Hematopoietic multipotent progenitor cell treated with erythropoietin and hydrocortisone succinate and interleukin-3 and kit ligand, for 4 days (in vitro differentiated cells): ENCODE measurements around the gene ZNF808.
"Not testable (repeated sequence)": the region's sequence is repeated elsewhere in the genome, so short reads cannot be mapped to it uniquely, and the experiment has no call there.

ENCODE experiments used
- DNase-seq: peaks from one replicate; pipeline ENCODE4 v3.0.0-alpha.2; 2015

Gene ZNF808

DNA sequence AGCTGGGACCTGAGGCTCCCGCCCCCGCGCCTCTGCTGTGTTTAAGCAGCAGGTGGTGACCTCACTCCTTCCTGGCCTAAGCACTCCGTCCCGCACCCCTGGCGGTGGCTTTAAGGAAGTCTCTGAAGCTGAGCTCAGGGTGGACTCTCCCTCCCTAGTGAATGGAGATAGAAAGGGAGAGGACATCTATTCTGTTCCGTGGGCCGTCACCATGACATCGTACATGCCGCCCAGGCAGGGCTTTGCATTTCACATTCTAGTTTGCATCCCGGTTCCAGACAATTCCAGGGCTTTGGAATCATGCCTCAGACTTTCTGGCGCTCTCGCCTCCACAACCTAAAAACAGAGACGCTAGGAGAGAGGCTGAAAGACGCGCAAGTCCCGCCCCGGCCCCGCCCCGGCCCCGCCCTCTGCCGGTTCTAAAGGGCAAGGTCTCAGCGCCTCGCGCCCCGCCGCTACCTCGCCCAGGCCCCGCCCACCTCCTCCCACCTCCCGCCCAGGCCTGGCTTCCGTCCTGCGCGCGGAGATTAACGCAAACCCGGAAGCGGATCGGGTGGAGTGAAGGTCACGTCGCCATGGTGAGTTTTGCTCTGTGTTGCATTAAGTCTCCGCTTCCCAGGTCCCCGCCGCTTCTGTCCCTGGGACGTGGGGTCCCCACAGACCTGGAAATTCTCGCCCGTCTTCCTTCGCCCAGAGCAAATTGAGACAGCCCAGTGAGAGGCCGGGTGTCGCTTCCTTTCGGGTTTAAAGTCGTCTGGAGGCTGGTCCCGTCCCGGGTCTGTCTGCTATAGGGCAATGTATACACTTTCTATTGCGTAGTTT is at the start of gene ZNF808:
Gene ZNF808, plus strand, starts transcription at position 535 of the 822 bp plus-strand sequence. CDS start 15,617 bp downstream, outside the sequence.
- DNase-seq, result peak; percentile 97

DNA sequence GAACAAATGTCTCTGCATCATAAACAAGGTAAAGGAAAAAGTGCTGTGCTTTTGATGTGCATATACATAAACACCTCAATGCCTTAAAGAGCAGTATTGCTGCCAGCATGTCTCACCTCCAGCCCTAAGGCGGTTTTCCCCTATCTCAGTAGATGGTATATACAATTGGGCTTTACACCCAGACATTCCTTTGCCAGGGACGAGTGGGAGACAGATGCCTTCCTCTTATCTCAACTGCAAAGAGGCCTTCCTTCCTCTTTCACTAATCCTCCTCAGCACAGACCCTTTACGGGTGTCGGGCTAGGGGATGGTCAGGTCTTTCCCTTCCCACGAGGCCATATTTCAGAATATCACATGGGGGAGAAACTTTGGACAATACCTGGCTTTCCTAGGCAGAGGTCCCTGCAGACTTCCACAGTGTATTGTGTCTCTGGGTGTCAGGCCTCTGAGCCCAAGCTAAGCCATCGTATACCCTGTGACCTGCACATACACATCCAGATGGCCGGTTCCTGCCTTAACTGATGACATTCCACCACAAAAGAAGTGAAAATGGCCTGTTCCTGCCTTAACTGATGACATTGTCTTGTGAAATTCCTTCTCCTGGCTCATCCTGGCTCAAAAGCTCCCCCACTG is 43.2 kb upstream of the ZNF808 start:
- not testable (repeated sequence) for DNase-seq

DNA sequence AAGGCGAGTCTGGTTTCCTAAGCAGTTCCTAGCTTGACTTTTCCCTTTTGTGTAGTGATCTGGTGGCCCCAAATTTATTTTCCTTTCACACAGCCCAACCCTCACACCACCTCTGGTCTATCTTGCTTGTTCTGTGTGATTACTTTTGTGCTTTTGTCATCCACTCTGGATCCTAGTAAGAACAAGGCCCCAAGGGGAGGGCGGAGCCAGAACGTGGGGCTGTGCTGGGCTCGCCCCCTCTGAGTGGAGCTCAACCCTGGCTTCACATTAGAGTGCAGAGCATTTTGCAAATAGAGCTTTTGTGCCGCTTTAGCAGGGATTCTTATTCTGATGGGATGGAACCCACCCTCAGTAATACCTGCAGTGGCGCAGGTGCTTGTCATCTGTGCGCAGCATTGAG is 42.4 kb upstream of the ZNF808 start:
- DNase-seq, result not testable (repeated sequence)

DNA sequence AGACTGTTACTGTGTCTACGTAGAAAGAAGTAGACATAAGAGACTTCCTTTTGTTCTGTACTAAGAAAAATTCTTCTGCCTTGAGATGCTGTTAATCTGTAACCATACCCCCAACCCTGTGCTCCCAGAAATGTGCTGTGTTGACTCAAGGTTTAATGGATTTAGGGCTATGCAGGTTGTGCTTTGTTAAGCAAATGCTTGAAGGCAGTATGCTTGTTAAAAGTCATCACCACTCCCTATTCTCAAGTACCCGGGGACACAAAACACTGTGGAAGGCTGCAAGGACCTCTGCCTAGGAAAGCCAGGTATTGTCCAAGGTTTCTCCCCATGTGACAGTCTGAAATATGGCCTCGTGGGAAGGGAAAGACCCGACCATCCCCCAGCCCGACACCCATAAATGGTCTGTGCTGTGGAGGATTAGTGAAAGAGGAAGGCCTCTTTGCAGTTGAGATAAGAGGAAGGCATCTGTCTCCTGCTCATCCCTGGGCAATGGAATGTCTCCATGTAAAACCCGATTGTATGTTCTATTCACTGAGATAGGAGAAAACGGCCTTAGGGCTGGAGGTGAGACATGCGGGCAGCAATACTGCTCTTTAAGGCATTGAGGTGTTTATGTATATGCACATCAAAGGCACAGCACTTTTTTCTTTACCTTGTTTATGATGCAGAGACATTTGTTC is 41.8 kb upstream of the ZNF808 start:
- not testable (repeated sequence) for DNase-seq

DNA sequence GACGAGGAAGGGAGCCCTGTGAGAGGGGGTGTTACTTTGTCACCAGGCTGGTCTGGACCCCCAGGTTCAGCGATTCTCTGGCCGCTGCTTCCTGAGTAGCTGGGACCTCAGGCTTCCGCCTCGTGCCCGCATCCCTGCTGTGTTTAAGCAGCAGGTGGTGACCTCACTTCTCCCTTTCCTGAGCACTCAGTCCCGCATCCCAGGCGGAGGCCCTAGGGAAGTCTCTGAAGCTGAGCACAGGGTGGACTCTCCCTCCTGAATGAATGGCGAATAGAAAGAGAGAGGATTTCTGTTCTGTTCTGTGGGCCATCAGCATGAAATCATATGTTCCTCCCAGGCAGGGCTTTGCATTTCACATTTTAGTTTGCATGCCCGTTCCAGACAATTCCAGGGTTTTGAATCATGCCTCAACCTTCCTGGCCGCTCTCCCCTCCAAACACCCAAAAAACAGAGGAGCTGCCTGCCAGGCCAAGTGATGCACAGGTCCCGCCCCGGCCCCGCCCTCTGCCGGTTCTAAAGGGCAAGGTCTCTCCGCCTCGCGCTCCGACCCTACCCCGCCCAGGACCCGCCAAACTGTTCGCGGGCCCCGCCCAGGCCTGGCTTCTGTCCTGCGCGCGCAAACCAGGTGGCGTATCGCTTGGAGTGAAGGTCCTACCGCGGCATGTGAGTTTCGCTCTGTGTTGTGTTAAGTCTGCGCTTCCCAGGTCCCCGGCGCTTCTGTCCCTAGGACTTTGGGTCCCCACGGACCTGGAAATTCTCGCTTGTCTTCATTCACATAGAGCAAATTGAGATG is 35.1 kb upstream of the ZNF808 start:
- no peak for DNase-seq

DNA sequence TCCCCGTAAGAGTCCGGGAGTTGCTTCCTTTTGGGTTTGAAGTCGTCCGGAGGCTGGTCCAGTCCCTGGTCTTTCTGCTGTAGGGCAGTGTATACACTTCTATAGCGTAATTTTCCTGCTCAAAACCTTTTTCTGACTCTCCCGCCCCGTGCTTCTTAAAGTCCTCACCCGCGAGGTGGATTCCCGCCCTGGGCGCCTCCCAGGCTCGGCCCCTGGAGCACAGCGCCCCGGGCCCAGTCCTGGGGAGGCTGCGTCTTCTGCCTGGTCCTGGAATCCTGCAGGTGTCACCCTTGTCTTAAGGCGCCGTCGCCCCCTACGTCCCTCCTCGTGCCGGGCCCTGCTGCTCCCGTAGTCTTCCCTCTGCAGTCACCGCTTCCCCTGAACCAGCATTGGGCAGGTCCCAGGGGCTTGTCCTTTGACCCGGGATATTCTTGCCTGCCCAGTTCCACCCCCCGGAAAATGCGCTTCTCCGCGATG is 34.4 kb upstream of the ZNF808 start:
- no peak for DNase-seq

DNA sequence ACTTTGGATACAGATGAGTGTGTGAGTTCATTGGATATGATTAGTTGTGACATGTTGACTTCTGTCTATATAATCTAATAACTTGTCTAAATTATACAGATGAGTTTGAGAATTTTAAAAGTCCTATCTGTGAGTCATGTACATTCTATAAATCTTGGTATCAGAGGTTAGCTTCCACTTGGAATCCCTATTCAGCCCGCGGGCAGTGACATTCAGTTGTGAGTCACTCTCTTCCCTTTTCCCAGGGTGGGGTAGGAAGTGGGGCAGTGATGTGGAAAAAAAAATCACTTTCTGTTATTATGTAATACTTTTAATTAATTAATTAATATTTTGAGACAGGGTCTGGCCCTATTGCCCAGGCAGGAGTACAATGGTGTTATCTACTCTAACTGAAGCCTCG is 33.0 kb upstream of the ZNF808 start:
- no peak for DNase-seq

DNA sequence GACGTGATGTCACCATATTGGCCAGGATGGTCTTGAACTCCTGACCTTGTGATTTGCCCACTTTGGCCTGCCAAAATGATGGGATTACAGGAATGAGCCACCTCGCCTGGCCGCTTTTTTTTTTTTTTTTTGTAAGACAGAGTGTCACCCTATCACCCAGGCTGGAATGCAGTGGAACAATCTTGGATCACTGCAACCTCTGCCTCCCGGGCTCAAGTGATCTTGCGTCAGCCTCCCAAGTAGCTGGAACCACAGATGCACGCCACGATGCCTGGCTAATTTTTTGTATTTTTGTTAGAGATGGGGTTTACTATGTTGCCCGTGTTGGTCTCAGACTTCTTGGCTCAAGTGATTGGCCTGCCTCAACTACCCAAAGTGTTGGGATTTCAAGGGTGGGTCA is 28.9 kb upstream of the ZNF808 start:
- no peak for DNase-seq

DNA sequence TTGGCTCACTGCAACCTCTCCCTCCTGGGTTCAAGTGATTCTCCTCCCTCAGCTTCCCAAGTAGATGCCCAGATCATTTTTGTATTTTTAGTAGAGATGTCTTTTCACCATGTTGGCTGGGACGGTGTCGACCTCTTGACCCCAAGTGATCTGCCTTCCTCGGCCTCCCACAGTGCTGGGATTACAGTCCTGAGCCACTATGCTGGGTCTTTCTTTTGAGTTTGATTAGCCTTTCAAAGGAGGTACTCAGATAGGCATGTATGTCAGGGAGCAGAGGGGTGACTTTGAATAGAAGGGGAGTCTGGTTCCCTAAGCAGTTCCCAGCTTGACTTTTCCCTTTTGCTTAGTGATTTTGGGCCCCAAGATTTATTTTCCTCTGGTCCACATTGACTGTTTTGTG is 27.0 kb upstream of the ZNF808 start:
- not testable (repeated sequence) for DNase-seq

DNA sequence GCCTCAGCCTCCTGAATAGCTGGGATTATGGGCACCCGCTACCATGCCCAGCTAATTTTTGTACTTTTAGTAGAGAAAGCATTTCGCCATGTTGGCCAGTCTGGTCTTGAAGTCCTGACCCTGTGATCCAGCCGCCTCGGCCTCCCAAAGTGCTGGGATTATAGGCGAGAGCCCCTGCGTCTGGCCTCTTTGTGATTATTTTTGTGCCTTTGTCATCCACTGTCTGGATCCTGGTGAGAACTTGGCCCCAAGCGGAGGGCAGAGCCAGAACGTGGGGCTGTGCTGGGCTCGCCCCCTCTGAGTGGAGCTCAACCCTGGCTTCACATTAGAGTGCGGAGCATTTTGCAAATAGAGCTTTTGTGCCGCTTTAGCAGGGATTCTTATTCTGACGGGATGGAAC is 26.5 kb upstream of the ZNF808 start:
- DNase-seq, result not testable (repeated sequence)

DNA sequence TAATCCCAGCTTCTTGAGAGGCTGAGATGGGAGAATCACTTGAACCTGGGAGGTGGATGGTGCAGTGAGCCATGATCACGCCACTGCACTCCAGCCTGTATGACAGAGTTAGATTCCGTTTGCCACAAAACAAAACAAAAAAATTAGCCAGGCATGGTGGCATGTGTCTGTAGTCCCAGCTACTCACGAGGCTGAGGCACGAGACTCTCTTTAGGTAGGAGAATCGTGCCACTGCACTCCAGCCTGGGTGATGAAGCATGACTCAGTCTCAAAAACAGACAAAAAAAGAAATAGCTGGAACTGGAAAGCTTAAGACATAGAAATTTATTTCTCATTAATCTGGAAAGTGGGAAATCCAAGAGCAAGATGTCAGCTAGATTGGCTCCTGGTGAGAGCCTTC is 20.2 kb upstream of the ZNF808 start:
- DNase-seq, result no peak

DNA sequence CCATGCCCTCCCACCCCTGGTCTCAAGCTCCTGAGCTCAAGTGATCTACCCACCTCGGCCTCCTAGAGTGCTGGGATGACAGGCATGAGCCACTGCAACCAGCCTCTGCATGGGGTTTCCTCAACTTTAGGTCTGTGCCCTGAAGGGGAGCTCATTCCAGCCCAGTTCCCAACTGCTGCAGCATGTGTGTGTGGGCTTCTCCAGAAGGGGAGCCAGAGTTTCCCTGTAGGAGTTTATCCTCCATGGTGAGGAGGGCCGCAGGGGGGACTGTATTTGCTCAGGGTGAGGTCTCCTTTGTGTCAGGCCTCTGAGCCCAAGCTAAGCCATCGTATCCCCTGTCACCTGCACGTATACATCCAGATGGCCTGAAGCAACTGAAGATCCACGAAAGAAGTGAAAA is 11.3 kb upstream of the ZNF808 start:
- no peak for DNase-seq

DNA sequence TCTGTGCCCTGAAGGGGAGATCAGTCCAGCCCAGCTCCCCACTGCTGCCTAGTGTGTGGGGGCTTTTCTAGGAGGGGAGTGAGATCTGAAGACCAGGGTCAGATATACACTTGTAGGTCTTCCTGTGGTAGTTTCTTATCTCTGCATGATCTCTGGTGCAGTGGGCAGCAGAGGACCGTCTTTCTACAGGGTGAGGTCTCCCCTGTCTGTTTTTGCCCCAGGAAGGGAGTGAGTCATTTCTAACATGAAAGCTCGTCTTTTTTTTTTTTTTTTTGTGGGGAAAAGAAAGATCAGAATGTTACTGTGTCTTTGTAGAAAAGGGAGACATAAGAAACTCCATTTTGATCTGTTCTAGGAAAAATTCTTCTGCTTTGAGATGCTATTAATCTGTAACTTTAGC is 8.8 kb upstream of the ZNF808 start:
- no peak for DNase-seq

DNA sequence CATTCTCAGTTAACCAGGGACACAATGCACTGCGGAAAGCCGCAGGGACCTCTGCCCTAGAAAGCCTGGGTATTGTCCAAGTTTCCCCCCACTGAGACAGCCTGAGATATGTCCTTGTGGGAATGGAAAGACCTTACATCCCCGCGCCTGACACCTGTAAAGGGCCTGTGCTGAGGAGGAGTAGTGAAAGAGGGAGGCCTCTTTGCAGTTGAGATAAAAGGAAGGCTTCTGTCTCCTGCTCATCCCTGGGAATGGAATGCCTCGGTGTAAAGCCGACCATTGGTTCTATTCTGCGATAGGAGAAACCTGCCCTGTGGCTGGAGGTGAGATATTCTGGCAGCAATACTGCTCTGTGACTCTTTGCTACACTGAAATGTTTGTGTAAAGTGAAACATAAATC is 8.3 kb upstream of the ZNF808 start:
- DNase-seq, result not testable (repeated sequence)

DNA sequence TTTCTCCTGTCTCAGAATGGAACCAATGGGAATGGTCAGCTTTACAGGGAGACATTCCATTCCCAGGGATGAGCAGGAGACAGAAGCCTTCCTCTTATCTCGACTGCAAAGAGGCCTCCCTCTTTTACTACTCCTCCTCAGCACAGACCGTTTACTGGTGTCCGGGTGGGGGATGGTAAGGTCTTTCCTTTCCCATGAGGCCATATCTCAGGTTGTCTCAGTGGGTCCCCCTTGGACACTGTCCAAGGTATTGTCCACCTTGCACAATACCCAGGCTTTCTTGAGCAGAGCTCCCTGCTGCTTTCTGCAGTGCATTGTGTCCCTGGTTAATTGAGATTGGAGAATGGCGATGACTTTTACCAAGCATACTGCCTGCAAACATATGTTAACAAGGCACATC is 7.5 kb upstream of the ZNF808 start:
- no peak for DNase-seq

DNA sequence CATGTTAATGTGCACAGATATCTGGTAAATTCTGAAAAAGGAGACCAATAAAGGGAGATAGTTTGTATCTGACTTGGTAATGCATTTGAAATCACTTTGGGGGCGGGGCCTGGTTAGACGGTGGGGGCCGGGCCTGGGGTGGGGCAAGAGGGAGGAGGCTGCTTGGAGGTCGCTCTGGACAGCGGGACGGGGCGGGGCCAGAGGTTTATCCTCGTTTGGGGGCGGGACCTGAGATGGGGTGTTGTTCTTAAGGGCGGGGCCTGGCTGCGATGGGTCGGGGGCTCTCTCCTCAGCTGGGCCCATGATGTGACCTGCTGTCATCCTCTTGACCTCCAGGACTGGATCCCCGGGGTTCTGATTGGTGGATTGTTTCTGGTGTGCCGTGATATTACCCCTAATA is 4.9 kb upstream of the ZNF808 start:
- no peak for DNase-seq

DNA sequence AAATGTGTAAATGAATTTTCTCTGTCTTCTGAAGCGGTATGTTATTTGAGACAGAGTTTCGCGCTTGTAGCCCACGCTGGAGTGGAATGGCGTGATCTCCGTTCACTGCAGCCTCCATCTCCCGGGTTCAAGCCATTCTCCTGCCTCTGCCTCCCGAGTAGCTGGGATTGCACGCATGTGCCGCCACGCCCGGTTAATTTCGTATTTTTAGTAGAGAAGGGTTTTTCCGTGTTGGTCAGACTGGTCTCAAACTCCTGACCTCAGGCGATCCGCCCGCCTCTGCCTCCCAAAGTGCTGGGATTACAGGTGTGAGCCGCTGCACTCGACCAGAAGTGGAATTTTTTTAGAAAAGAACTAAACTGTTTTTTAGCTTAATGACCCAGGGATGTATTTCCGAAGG is 3.4 kb upstream of the ZNF808 start:
- DNase-seq, result no peak

DNA sequence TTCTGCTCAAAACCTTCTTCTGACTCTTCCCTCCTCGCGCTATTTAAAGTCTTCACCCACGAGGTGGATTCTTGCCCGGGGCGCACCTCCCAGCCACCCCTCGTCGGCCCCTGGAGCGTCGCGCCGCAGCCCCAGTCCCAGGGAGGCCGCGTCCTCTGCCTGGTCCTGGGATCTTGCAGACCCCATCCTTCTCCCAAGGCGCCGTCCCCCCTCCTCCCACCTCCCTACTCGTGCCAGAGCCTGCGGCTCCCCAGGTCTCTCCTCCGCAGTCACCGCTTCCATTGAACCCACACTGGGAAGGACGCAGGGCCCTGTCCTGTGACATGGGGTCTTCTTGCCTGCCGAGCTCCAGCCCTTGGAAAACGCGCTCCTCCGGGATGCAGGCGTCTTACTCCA is 486 bp downstream of the ZNF808 start:
- DNase-seq, result no peak

DNA sequence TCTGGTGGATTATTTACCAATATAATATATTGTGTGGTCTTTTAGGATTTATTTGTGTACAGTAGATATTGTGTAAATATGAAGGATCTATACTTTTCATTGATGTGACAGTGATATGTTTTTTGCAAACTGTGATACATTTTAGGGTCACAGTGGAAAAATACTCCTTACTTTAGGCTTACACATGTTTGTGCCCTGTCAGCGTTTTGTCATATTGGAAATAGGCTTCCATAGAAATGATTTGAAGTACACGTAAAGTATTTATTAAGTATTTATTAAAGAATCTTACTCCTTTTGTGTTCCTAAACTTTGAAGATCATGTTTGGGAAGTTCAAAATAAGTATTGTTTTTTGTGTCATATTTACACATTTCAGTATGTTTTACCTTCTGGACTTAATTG is 5.0 kb downstream of the ZNF808 start:
- DNase-seq, result no peak

DNA sequence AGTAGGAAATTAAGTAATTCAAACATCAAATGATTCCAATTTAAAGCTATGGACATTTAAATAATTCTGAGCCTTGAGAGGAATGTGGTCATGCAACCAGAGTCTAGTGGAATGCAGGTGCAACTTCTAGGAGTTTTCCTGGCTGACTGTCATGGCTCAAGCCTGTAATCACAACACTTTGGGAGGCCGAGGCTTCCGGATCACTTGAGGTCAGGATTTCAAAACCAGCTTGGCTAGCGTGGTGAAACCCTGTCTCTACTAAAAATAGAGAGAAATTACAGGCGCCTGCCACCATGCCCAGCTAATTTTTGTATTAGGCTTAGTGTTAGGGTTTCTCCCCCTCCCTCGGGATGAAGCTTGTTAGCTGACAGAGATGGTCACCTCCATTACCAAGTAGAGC is 6.4 kb downstream of the ZNF808 start:
- no peak for DNase-seq

DNA sequence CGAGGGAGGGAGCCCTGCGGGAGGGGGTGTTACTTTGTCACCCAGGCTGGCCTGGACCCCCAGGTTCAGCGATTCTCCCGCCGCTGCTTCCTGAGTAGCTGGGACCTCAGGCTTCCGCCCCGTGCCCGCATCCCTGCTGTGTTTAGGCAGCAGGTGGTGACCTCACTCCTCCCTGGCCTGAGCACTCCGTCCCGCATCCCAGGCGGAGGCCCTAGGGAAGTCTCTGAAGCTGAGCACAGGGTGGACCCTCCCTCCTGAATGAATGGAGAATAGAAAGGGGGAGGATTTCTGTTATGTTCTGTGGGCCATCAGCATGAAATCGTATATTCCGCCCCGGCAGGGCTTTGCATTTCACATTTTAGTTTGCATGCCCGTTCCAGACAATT is 7.9 kb downstream of the ZNF808 start:
- not testable (repeated sequence) for DNase-seq

DNA sequence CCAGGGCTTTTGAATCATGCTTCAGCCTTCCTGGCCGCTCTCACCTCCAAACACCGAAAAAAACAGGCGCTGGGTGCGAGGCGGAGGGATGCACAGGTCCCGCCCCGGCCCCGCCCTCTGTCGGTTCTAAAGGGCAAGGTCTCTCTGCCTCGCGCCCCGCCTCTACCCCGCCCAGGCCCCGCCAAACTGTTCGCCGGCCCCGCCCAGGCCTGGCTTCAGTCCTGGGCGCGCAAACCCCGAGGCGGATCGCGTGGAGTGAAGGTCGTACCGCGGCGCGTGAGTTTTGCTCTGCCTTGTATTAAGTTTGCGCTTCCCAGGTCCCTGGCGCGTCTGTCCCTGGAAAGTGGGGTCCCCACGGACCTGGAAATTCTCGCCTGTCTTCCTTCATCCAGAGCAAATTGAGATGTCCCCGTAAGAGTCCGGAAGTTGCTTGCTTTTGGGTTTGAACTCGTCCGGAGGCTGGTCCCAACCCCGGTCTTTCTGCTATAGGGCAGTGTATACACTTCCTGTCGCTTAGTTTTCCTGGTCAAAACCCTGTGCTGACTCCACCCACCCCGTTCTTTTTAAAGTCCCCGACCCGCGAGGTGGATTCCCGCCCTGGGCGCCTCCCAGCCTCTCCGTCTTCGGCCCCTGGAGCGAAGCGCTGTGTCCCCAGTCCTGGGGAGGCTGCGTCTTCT is 8.4 kb downstream of the ZNF808 start:
- peak; percentile 96 for DNase-seq

DNA sequence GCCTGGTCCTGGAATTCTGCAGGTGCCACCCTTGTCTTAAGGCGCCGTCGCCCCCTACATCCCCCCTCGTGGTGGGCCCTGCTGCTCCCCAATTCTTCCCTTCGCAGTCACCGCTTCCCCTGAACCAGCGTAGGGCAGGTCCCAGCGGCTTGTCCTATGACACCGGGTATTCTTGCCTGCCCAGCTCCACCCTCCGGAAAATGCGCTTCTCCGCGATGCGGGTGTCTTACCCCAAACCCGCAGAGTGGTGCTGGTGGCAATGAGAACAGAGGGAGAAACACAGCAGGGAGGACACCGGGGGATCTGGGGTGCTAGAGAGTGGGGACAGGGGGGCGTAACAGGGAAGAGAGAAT is 9.0 kb downstream of the ZNF808 start:
- DNase-seq, result peak; percentile 76
